SK-N-SH (cell line): ENCODE data around the gene CAPN11. TPM values are rescaled to one million over a fixed set of nuclear protein-coding genes. Genes with fewer than 3 reads are reported as not detected.

Source experiments
- CTCF ChIA-PET: fragments of 300-600, 350-600 bp; formaldehyde crosslinking; extraction: SDS; loops from one replicate; lab custom pipeline; 2021; lab: Yijun Ruan, JAX
- POLR2A ChIA-PET: fragments of 350-600 bp; sonication (Branson Sonifier 250); formaldehyde crosslinking; extraction: SDS; loops from one replicate; lab custom pipeline; 2020; ENCODE audit warnings: antibody characterized with exemption, inconsistent platforms; lab: Yijun Ruan, JAX
- DNase-seq: peaks from one replicate; pipeline ENCODE4 v3.0.0; 2012
- H2AFZ ChIP-seq: fragments of 200-600 bp; sonication (generic); 2 replicates; pipeline ENCODE4 v1.8.1; 2016; ENCODE audit warnings: antibody characterized with exemption, mild to moderate bottlenecking, low read depth
- H3F3A ChIP-seq: fragments of 200-600 bp; sonication (generic); replicated peaks from 2 replicates; pipeline ENCODE3; 2016; ENCODE audit warnings: antibody characterized with exemption, mild to moderate bottlenecking; ENCODE audit not compliant: insufficient read depth
- H3K27ac ChIP-seq, 2 experiments: fragments of 200-500 bp in 1 of 2; fragments of 200-600 bp in 1 of 2; sonication (Bioruptor generic) in 1 of 2; sonication (generic), shearing (Covaris generic) in 1 of 2; 2 replicates each; pipeline versions ENCODE4 v1.5.1 to v1.6.1; 2014 to 2016; ENCODE audit warnings: low read depth in 2 of 2, inconsistent platforms in 1 of 2, low read length in 1 of 2, mild to moderate bottlenecking in 1 of 2, mixed read lengths in 1 of 2
- H3K27me3 ChIP-seq: fragments of 200-600 bp; sonication (generic), shearing (Covaris generic); 2 replicates; pipeline ENCODE4 v1.6.1; 2016; ENCODE audit warnings: mixed run types; ENCODE audit not compliant: insufficient read depth
- H3K36me3 ChIP-seq, 2 experiments: fragments of 200-500 bp in 1 of 2; fragments of 200-600 bp in 1 of 2; sonication (Bioruptor generic) in 1 of 2; sonication (generic) in 1 of 2; replicated peaks in 1 of 2; 2 replicates each; pipeline versions ENCODE3 to v1.5.1; 2014 to 2016; ENCODE audit warnings: low read length in 1 of 2, mild to moderate bottlenecking in 1 of 2; ENCODE audit not compliant: insufficient read depth in 2 of 2, control insufficient read depth in 1 of 2
- H3K4me1 ChIP-seq, 2 experiments: fragments of 200-500 bp in 1 of 2; fragments of 200-600 bp in 1 of 2; sonication (Bioruptor generic) in 1 of 2; sonication (generic), shearing (Covaris generic) in 1 of 2; 2 replicates each; pipeline versions ENCODE4 v1.5.1 to v1.6.1; 2014 to 2016; ENCODE audit warnings: low read depth in 1 of 2, low read length in 1 of 2, mixed run types in 1 of 2; ENCODE audit not compliant: insufficient read depth in 2 of 2, control insufficient read depth in 1 of 2
- H3K4me2 ChIP-seq: fragments of 200-600 bp; sonication (generic), shearing (Covaris generic); 2 replicates; pipeline ENCODE4 v1.6.1; 2017; ENCODE audit warnings: mixed run types
- H3K4me3 ChIP-seq, 2 experiments: fragments of 200-500 bp in 1 of 2; fragments of 200-600 bp in 1 of 2; sonication (Bioruptor generic) in 1 of 2; sonication (generic), shearing (Covaris generic) in 1 of 2; 2 replicates each; pipeline versions ENCODE4 v1.5.1 to v1.8.1; 2014 to 2016; ENCODE audit warnings: low read depth in 2 of 2, inconsistent platforms in 1 of 2, low read length in 1 of 2, mild to moderate bottlenecking in 1 of 2, mixed read lengths in 1 of 2, moderate library complexity in 1 of 2
- H3K79me2 ChIP-seq: fragments of 200-600 bp; sonication (generic); 2 replicates; pipeline ENCODE4 v1.8.1; 2017; ENCODE audit warnings: mild to moderate bottlenecking; ENCODE audit not compliant: insufficient read depth
- H3K9ac ChIP-seq: fragments of 200-600 bp; sonication (generic); 2 replicates; pipeline ENCODE4 v1.6.1; 2017; ENCODE audit warnings: mixed run types
- H3K9me2 ChIP-seq: fragments of 200-600 bp; sonication (generic); 2 replicates; pipeline ENCODE4 v1.6.1; 2017; ENCODE audit warnings: mixed run types
- H3K9me3 ChIP-seq: fragments of 200-600 bp; sonication (generic); 2 replicates; pipeline ENCODE4 v1.6.1; 2017; ENCODE audit warnings: mixed run types, mild to moderate bottlenecking, moderate library complexity
- H4K20me1 ChIP-seq: fragments of 200-600 bp; sonication (generic); 2 replicates; pipeline ENCODE4 v1.6.1; 2017; ENCODE audit warnings: mild to moderate bottlenecking, mixed run types; ENCODE audit not compliant: insufficient read depth
- CTCF ChIP-seq: fragments of 200-600 bp; sonication (generic); IDR thresholded peaks from 2 replicates; pipeline ENCODE4 v1.6.1; 2017; ENCODE audit warnings: antibody characterized with exemption, mild to moderate bottlenecking, moderate library complexity
- ELF1 ChIP-seq: IDR thresholded peaks from 2 replicates; pipeline ENCODE4 v1.4.0; 2012
- EP300 ChIP-seq, 2 experiments: IDR thresholded peaks; 2 replicates each; pipeline versions ENCODE4 v1.4.0 to v1.6.1; 2012; ENCODE audit warnings: borderline replicate concordance in 1 of 2, low read depth in 1 of 2, low read length in 1 of 2
- EZH2phosphoT487 ChIP-seq: fragments of 200-600 bp; sonication (generic); IDR thresholded peaks from 2 replicates; pipeline ENCODE4 v1.6.1; 2017; ENCODE audit warnings: low read depth, mixed run types, mild to moderate bottlenecking, antibody characterized with exemption, moderate library complexity, borderline replicate concordance
- FOXM1 ChIP-seq: IDR thresholded peaks from 2 replicates; pipeline ENCODE4 v1.4.0; 2012; ENCODE audit warnings: low read depth, mild to moderate bottlenecking
- GABPA ChIP-seq: IDR thresholded peaks from 2 replicates; pipeline ENCODE4 v1.4.0; 2012; ENCODE audit warnings: low read depth, mild to moderate bottlenecking
- JUND ChIP-seq: IDR thresholded peaks from 2 replicates; pipeline ENCODE4 v1.4.0; 2012
- MAX ChIP-seq: IDR thresholded peaks from 2 replicates; pipeline ENCODE4 v1.4.0; 2012; ENCODE audit warnings: low read depth
- MXI1 ChIP-seq: IDR thresholded peaks from 2 replicates; pipeline ENCODE4 v1.6.1; 2012; ENCODE audit warnings: mild to moderate bottlenecking, low read depth, low read length, improper control_type of control experiment
- NFIC ChIP-seq: IDR thresholded peaks from 2 replicates; pipeline ENCODE4 v1.4.0; 2012; ENCODE audit warnings: borderline replicate concordance
- NRF1 ChIP-seq: IDR thresholded peaks from 2 replicates; pipeline ENCODE4 v1.6.1; 2012; ENCODE audit warnings: low read depth, mild to moderate bottlenecking, low read length
- RAD21 ChIP-seq: IDR thresholded peaks from 2 replicates; pipeline ENCODE4 v1.6.1; 2012; ENCODE audit warnings: mild to moderate bottlenecking, low read length
- RFX5 ChIP-seq: IDR thresholded peaks from 2 replicates; pipeline ENCODE4 v1.6.1; 2012; ENCODE audit warnings: mild to moderate bottlenecking, improper control_type of control experiment, low read length
- RXRA ChIP-seq: IDR thresholded peaks from 2 replicates; pipeline ENCODE4 v1.4.0; 2012; ENCODE audit warnings: low read depth, mild to moderate bottlenecking, borderline replicate concordance
- TEAD4 ChIP-seq: IDR thresholded peaks from 2 replicates; pipeline ENCODE4 v1.4.0; 2012; ENCODE audit warnings: mild to moderate bottlenecking, borderline replicate concordance; ENCODE audit not compliant: insufficient read depth
- WGBS: methylation state at CpG from one replicate; pipeline ENCODE4 v1.1.6; 2017; ENCODE audit warnings: low lambda C conversion rate; 5-methylcytosine and 5-hydroxymethylcytosine counted together
- polyA plus RNA-seq, 3 experiments: library from polyadenylated mRNA; depleted of rRNA; stranded (reverse); fragments of >200 nt; gene quantifications; 2 replicates each; pipeline ENCODE4 v1.2.3, GENCODE V29; 2012
- TF ChIP-seq, protein P1 (sequence below): IDR thresholded peaks from 2 replicates; pipeline ENCODE4 v1.4.0; 2012; ENCODE audit warnings: low read depth, borderline replicate concordance

CAPN11 gene
- polyA plus RNA-seq, 1 of the 3 experiments (the other 2 are of a cell fraction): not detected

- peaks cover 3% of the 10 kb centered on the region; the same call in 1 of the 2 replicates for H4K20me1 ChIP-seq
- WGBS: 91% methylated on average over 3 of the region's 6 CpGs
- CTCF ChIA-PET: interaction anchor here (0.6 to 3.7 kb wide), 2 partner anchors 12 to 34 kb away, joined by 4 to 18 read pairs; no protein-coding TSS in a partner anchor
Measured at GRCh38 chr6:44138717-44139350, 19.8 kb upstream of the CAPN11 start.

GRCh38 chr6:44139351-44139743 is 19.3 kb upstream of the CAPN11 start:
- H3K4me2 ChIP-seq: no peak overlapping the region
- TF ChIP-seq MXI1 (no peak), EZH2phosphoT487 (no peak), EP300 (IDR thresholded peaks at IDR 0.05; ENCODE audit: borderline replicate concordance in 1 of 2, low read depth in 1 of 2, low read length in 1 of 2) (no peak), RFX5 (no peak), ELF1 (no peak), FOXM1 (no peak), MAX (no peak), TEAD4 (no peak), NFIC (no peak), GABPA (no peak)
- TF ChIP-seq, all 33 proteins: peak for 0
- no peak overlapping the region for H2AFZ ChIP-seq
- no peaks in the 10 kb centered on the region for H4K20me1 ChIP-seq
- peaks cover 12 to 39% of the 10 kb centered on the region in 2 experiments for H3K36me3 ChIP-seq
- no peak overlapping the region for H3K27ac ChIP-seq
- H3K4me1 ChIP-seq: no peaks in the 10 kb centered on the region
- WGBS: 92% methylated on average over 10 of the region's 10 CpGs
- H3K4me3 ChIP-seq: no peak overlapping the region
- no peak overlapping the region for H3K9ac ChIP-seq
- H3F3A ChIP-seq: no peaks in the 10 kb centered on the region
- H3K27me3 ChIP-seq: no peaks in the 10 kb centered on the region
- no peaks in the 10 kb centered on the region for H3K79me2 ChIP-seq
- POLR2A ChIA-PET: interaction anchor here (0.6 kb wide), 1 partner anchor 108 kb away, joined by 4 read pairs; no protein-coding TSS in a partner anchor
- H3K9me2 ChIP-seq: no peaks in the 10 kb centered on the region
- no peaks in the 10 kb centered on the region for H3K9me3 ChIP-seq
- no peak for DNase-seq
- CTCF ChIA-PET: interaction anchor here (1.3 to 3.7 kb wide), 2 partner anchors 8 to 11 kb away, joined by 3 to 18 read pairs; no protein-coding TSS in a partner anchor

More at GRCh38 chr6:44138717-44139350, 19.8 kb upstream of the CAPN11 start:
- Histone ChIP-seq H3K27me3 (no peaks in the 10 kb centered on the region), H3K4me1 (peaks cover 0 to 2% of the 10 kb centered on the region in 2 experiments; a peak in 1 of 4 replicates), H3F3A (no peaks in the 10 kb centered on the region), H2AFZ (no peak overlapping the region), H3K4me3 (no peak overlapping the region), H3K9ac (no peak overlapping the region), H3K27ac (no peak overlapping the region), H3K9me2 (no peaks in the 10 kb centered on the region), H3K4me2 (no peak overlapping the region), H3K36me3 (peaks cover 7 to 35% of the 10 kb centered on the region in 2 experiments), H3K79me2 (no peaks in the 10 kb centered on the region), H3K9me3 (no peaks in the 10 kb centered on the region)
- DNase-seq: no peak
- POLR2A ChIA-PET: no interaction called here
- no peak for TF ChIP-seq RAD21

- no peak overlapping the region for H3K4me2 ChIP-seq
- no peak for DNase-seq
- no peaks in the 10 kb centered on the region for H4K20me1 ChIP-seq
- H3K4me3 ChIP-seq: no peak overlapping the region
- TF ChIP-seq MXI1 (no peak), RFX5 (no peak), RXRA (no peak), JUND (no peak), CTCF (no peak), NRF1 (no peak)
- TF ChIP-seq, protein P1, sequence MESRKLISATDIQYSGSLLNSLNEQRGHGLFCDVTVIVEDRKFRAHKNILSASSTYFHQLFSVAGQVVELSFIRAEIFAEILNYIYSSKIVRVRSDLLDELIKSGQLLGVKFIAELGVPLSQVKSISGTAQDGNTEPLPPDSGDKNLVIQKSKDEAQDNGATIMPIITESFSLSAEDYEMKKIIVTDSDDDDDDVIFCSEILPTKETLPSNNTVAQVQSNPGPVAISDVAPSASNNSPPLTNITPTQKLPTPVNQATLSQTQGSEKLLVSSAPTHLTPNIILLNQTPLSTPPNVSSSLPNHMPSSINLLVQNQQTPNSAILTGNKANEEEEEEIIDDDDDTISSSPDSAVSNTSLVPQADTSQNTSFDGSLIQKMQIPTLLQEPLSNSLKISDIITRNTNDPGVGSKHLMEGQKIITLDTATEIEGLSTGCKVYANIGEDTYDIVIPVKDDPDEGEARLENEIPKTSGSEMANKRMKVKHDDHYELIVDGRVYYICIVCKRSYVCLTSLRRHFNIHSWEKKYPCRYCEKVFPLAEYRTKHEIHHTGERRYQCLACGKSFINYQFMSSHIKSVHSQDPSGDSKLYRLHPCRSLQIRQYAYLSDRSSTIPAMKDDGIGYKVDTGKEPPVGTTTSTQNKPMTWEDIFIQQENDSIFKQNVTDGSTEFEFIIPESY: no peak
- no peaks in the 10 kb centered on the region for H3K9me2 ChIP-seq
- H3K9ac ChIP-seq: no peak overlapping the region
- no peaks in the 10 kb centered on the region for H3K4me1 ChIP-seq
- no peaks in the 10 kb centered on the region for H3K79me2 ChIP-seq
- ChIA-PET CTCF (interaction anchor here (0.9 to 2.0 kb wide), 3 partner anchors 9 to 46 kb away, joined by 4 to 7 read pairs (median 6); no protein-coding TSS in a partner anchor), POLR2A (no interaction called here)
- H3K27me3 ChIP-seq: no peaks in the 10 kb centered on the region
- peaks cover 15 to 33% of the 10 kb centered on the region in 2 experiments for H3K36me3 ChIP-seq
- no peak overlapping the region for H2AFZ ChIP-seq
- 100% methylated on average over 1 of the region's 1 CpG for WGBS
- H3K9me3 ChIP-seq: no peaks in the 10 kb centered on the region
- no peaks in the 10 kb centered on the region for H3F3A ChIP-seq
- no peak overlapping the region for H3K27ac ChIP-seq
Measured at GRCh38 chr6:44142835-44143234, 15.8 kb upstream of the CAPN11 start.
